ENCODE measurements around the gene C6orf47. TPM values are rescaled to one million over a fixed set of nuclear protein-coding genes. Genes with fewer than 3 reads are reported as not detected.

Gene C6orf47
- polyA plus RNA-seq, 1 experiment = 13.0 TPM

DNA sequence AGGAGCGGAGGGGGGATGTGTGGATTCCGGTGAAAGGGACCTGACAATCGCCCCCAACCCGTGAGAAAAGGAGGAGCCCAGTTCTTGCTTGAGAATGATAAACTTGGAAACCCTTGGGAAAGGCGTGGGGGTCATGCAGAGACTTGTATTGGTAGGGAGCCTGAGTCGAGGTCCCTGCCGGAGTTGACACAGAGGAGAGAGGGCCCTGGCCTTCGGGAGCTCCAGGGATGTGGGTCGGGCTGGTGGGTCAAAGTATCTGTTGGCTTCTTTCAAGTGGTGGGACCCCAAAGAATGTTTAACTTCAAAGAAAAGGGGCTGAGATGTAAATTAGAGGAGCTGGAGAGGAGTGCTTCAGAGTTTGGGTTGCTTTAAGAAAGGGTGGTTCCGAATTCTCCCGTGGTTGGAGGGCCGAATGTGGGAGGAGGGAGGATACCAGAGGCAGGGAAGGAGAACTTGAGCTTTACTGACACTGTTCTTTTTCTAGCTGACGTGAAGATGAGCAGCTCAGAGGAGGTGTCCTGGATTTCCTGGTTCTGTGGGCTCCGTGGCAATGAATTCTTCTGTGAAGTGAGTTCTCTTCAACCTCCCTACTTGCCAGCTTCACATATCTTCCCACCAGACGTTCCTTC, 5.9 kb upstream of the C6orf47 start:
- TF ChIP-seq, protein P1, sequence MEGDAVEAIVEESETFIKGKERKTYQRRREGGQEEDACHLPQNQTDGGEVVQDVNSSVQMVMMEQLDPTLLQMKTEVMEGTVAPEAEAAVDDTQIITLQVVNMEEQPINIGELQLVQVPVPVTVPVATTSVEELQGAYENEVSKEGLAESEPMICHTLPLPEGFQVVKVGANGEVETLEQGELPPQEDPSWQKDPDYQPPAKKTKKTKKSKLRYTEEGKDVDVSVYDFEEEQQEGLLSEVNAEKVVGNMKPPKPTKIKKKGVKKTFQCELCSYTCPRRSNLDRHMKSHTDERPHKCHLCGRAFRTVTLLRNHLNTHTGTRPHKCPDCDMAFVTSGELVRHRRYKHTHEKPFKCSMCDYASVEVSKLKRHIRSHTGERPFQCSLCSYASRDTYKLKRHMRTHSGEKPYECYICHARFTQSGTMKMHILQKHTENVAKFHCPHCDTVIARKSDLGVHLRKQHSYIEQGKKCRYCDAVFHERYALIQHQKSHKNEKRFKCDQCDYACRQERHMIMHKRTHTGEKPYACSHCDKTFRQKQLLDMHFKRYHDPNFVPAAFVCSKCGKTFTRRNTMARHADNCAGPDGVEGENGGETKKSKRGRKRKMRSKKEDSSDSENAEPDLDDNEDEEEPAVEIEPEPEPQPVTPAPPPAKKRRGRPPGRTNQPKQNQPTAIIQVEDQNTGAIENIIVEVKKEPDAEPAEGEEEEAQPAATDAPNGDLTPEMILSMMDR (IDR thresholded peaks at IDR 0.05; ENCODE audit: insufficient read depth, low read depth, low read length) = no peak
- ChIA-PET POLR2A (no interaction called here), CTCF (interaction anchor here (0.8 to 1.0 kb wide), 3 partner anchors 120 to 1172 kb away, joined by 3 to 4 read pairs (median 3); partner anchors contain the start of genes ATP6V1G2 and TAP2)

DNA sequence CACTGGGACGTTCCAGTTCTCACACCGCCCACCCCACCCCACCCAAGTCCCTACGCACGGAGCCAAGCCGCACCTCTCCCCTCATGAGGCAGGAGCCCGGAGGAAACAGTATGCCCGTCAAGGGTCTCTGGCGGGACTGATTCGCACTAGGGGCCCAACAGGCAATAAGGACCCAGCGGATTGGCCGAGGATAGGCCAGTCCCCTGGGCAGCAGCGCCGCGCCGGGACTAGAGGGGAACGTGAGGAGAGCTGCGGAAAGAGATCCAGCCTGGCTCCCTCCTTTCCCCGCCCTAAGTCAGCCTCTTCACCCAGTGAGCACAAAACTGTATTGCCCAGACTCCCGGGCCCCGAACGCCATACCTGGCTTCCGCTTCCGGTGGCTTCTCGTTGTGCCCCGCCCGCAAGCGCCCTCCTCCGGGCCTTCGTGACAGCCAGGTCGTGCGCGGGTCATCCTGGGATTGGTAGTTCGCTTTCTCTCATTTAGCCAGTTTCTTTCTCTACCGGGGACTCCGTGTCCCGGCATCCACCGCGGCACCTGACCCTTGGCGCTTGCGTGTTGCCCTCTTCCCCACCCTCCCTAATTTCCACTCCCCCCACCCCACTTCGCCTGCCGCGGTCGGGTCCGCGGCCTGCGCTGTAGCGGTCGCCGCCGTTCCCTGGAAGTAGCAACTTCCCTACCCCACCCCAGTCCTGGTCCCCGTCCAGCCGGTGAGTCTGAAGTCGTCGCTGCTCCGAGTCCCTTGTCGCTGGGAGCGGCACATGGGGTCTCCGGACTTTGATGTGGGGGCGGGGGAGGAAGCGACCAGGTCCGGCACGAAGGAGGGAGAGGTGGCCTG, 5.1 kb upstream of the C6orf47 start, which contains the start of gene CSNK2B:
TSS of gene CSNK2B (plus strand) at position 580 of the 836 bp plus-strand sequence. CDS start 752 bp downstream, outside the sequence.
- POLR2A ChIA-PET = no interaction called here

More for the DNA sequence above, 5.9 kb upstream of the C6orf47 start:
- Histone ChIP-seq H3K36me3 (ENCODE audit: control insufficient read depth, insufficient read depth, low read length) (peaks cover 42% of the 10 kb centered on the region), H3K27me3 (ENCODE audit: control insufficient read depth, insufficient read depth, low read length) (no peaks in the 10 kb centered on the region), H3K4me3 (ENCODE audit: low read depth, low read length) (peak overlapping the region; percentile 91)
- no peak for DNase-seq (ENCODE audit: low read depth)

DNA sequence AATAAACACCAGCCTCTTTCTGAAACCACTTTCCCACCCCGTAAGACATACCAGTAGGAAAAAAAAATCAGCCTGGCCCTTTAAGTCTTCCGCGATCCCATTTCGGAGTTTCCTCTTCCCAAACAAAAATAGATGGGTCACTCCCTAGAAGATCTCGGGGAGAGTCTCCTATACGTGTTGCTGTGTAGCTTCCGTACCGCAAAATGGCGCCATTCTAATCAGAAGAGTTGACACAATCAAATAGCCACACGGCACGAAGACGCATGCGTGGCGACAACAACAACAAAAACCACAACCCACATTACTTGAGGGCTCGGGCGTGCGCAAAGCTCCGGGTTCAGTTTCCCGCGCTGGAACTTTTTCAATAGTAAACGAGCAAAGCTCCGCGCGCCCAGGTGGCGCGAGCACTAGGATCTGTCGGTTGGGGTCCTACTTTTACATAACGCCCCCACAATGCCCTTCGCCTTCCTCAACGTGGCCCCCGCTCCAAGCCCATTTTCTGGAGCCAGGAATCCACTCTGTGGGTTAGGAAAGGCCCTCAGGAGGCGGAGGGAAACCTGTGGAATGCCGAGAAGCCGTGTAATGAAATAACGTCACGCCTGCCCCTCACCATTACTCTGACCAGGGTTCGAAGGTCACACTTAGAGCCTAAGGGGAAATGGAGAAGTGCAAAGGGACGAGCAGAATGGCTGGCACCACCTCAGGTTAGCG, 4.4 kb upstream of the C6orf47 start, which contains the start of gene GPANK1:
TSS of gene GPANK1 (minus strand) at position 208 of the 711 bp plus-strand sequence. CDS start 519 bp downstream, outside the sequence.
- Histone ChIP-seq H3K4me3 (ENCODE audit: low read depth, low read length) (peak within 1 kb of the TSS; percentile 91), H3K36me3 (ENCODE audit: control insufficient read depth, insufficient read depth, low read length) (peaks cover 31% of the 10 kb centered on the region), H3K27me3 (ENCODE audit: control insufficient read depth, insufficient read depth, low read length) (no peaks in the 10 kb centered on the region)
- CTCF ChIA-PET = interaction anchor here (0.7 to 0.8 kb wide), 3 partner anchors 10 to 157 kb away, joined by 3 to 4 read pairs (median 4); partner anchors contain the start of gene APOM
- POLR2A ChIA-PET = interaction anchor here (0.8 kb wide), 2 partner anchors 149 to 198 kb away, joined by 3 read pairs; partner anchors contain the start of gene NEU1
- TF ChIP-seq, protein P1 (IDR thresholded peaks at IDR 0.05; ENCODE audit: insufficient read depth, low read depth, low read length) = no peak
- peak; percentile 76 for DNase-seq (ENCODE audit: low read depth)

More for the DNA sequence above, 5.1 kb upstream of the C6orf47 start, which contains the start of gene CSNK2B:
- DNase-seq (ENCODE audit: low read depth) = peak; percentile 89
- CTCF ChIA-PET = interaction anchor here (0.8 to 0.9 kb wide), 2 partner anchors 119 to 124 kb away, joined by 4 read pairs; partner anchors contain the start of gene ATP6V1G2
- Histone ChIP-seq H3K4me3 (ENCODE audit: low read depth, low read length) (peak within 1 kb of the TSS; percentile 91), H3K36me3 (ENCODE audit: control insufficient read depth, insufficient read depth, low read length) (peaks cover 37% of the 10 kb centered on the region), H3K27me3 (ENCODE audit: control insufficient read depth, insufficient read depth, low read length) (no peaks in the 10 kb centered on the region)
- TF ChIP-seq, protein P1 (IDR thresholded peaks at IDR 0.05; ENCODE audit: insufficient read depth, low read depth, low read length) = no peak

DNA sequence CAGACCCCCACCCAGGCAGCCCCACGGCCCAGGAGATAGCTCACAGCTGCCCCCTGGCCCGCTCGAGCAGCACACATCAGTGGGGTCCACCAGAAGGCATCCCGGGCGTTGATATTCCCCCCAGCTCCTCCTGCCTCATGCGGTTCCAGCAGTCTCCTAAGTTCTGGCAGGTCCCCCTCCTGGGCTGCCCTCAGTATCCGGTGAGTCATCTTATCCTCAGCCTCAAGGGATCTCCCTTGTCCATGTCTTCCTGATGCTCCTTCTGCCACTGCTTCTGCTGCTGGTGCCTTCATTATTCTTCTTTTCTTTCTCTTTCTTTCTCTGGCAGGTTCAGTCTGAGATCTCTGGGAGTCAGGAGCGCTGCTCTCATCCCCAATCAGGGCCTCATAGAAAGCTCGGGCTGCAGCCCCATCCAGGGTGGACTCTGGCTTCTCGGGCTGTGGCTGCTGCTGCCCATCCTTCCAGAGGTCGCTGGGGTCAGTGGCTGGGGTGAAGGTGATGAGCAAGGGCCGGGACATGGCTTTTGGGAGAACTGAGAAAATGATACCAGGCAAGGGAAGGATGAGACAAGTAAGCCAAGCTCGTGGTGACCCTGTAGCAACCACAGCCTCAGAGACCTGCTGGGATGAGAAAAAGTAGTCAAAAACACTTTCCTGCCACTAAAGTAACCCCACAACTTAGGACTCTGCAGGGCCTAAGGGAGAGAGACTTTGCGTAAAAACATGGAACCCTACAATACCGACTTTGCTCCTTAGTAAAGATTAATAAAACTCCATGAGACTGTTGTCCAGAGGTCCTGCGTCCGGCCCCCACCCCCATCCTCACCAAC, 3.6 kb upstream of the C6orf47 start:
- H3K27me3 ChIP-seq (ENCODE audit: control insufficient read depth, insufficient read depth, low read length) = no peaks in the 10 kb centered on the region
- H3K4me3 ChIP-seq (ENCODE audit: low read depth, low read length) = peak overlapping the region; percentile 91
- ChIA-PET POLR2A (interaction anchor here (0.6 to 1.1 kb wide), 4 partner anchors 12 to 263 kb away, joined by 3 read pairs; partner anchors contain the start of genes BAG6, C2 and NEU1), CTCF (interaction anchor here (0.6 to 1.5 kb wide), 10 partner anchors 9 to 171 kb away, joined by 3 to 5 read pairs (median 4); partner anchors contain the start of genes APOM, ATP6V1G2, BAG6 and DDAH2)
- H3K36me3 ChIP-seq (ENCODE audit: control insufficient read depth, insufficient read depth, low read length) = peaks cover 25% of the 10 kb centered on the region
- no peak for DNase-seq (ENCODE audit: low read depth)
- TF ChIP-seq, protein P1 (IDR thresholded peaks at IDR 0.05; ENCODE audit: insufficient read depth, low read depth, low read length) = no peak

Measured in BJ (cell line).